GM12878 (cell line): Measurements from ENCODE around the gene ACACB. TPM values are rescaled to one million over a fixed set of nuclear protein-coding genes. Genes with fewer than 3 reads are reported as not detected.

Experiments used
- ATAC-seq: fragments of 200-7000 bp; cut with Tn5 transposase; 3 replicates; pipeline ENCODE4 v1.9.1; 2020; ENCODE audit warnings: mild to moderate bottlenecking, moderate library complexity
- BruUV-seq: library from RNA; stranded (reverse); fragments of 400-500 nt; replicated peaks from 2 replicates; lab custom pipeline; 2021; lab: Mats Ljungman, UMichigan
- CTCF ChIA-PET: fragments of 300-600 bp; sonication (Branson Sonifier 250); formaldehyde crosslinking; extraction: SDS; loops from one replicate; lab custom pipeline; 2021; ENCODE audit warnings: inconsistent platforms; lab: Yijun Ruan, JAX
- POLR2A ChIA-PET: fragments of 350-600 bp; formaldehyde crosslinking; extraction: SDS; loops from one replicate; lab custom pipeline; 2021; ENCODE audit warnings: inconsistent platforms; lab: Charles Lee
- RAD21 ChIA-PET: fragments of 300-600 bp; sonication (Branson Sonifier 250); formaldehyde crosslinking; loops from one replicate; lab custom pipeline; 2023; ENCODE audit warnings: antibody characterized with exemption; ENCODE audit not compliant: unreplicated experiment; lab: Charles Lee
- SMC1A ChIA-PET: fragments of 300-600 bp; sonication (Branson Sonifier 250); formaldehyde crosslinking; loops from one replicate; lab custom pipeline; 2023; ENCODE audit not compliant: unreplicated experiment, uncharacterized antibody; lab: Charles Lee
- DNase-seq: peaks from one replicate; pipeline ENCODE4 v3.0.0-alpha.2; 2011; ENCODE audit warnings: low read depth, low spot score
- FAIRE-seq: peaks from 3 replicates; lab custom pipeline; 2011; peaks lifted over from hg19 to GRCh38; lab: Jason Lieb, UNC
- H2AFZ ChIP-seq: 2 replicates; pipeline ENCODE4 v1.6.0; 2011; ENCODE audit warnings: low read depth, low read length, control low read depth; ENCODE audit not compliant: control insufficient read depth
- H3K27ac ChIP-seq: 2 replicates; pipeline ENCODE4 v1.5.1; 2011; ENCODE audit warnings: control low read depth; ENCODE audit not compliant: control insufficient read depth, insufficient read depth
- H3K27me3 ChIP-seq, 2 experiments: replicated peaks in 1 of 2; 2 replicates each; pipeline versions ENCODE4 v1.6.0 to v1.6.1; 2011; ENCODE audit warnings: low read length in 1 of 2; ENCODE audit not compliant: control insufficient read depth in 2 of 2, insufficient read depth in 2 of 2
- H3K36me3 ChIP-seq, 2 experiments: 2 replicates each; pipeline ENCODE4 v1.5.1; 2011; ENCODE audit warnings: low read length in 1 of 2; ENCODE audit not compliant: control insufficient read depth in 2 of 2, insufficient read depth in 2 of 2
- H3K4me1 ChIP-seq: 2 replicates; pipeline ENCODE4 v1.6.1; 2011; ENCODE audit warnings: mild to moderate bottlenecking, low read length, moderate library complexity, mixed read lengths; ENCODE audit not compliant: control insufficient read depth, insufficient read depth
- H3K4me2 ChIP-seq: 2 replicates; pipeline ENCODE4 v1.6.0; 2011; ENCODE audit warnings: control low read depth; ENCODE audit not compliant: control insufficient read depth, insufficient read depth
- H3K4me3 ChIP-seq: fragments of 200-600 bp; sonication (generic); 2 replicates; pipeline ENCODE4 v1.5.1; 2016
- H3K79me2 ChIP-seq: 2 replicates; pipeline ENCODE4 v1.6.0; 2011; ENCODE audit warnings: low read length; ENCODE audit not compliant: control insufficient read depth, insufficient read depth
- H3K9ac ChIP-seq: 2 replicates; pipeline ENCODE4 v1.8.0; 2011; ENCODE audit warnings: low read length, control low read depth, mixed read lengths; ENCODE audit not compliant: control insufficient read depth, insufficient read depth
- H3K9me3 ChIP-seq: replicated peaks from 3 replicates; pipeline ENCODE4 v1.5.1; 2011; ENCODE audit warnings: mild to moderate bottlenecking, low read length; ENCODE audit not compliant: control insufficient read depth, insufficient read depth
- H4K20me1 ChIP-seq: 2 replicates; pipeline ENCODE4 v1.6.0; 2011; ENCODE audit not compliant: control insufficient read depth, insufficient read depth
- EED ChIP-seq: sonication (generic); IDR thresholded peaks from 2 replicates; pipeline ENCODE4 v1.6.1; 2016; ENCODE audit warnings: antibody characterized with exemption, low read depth
- EGR1 ChIP-seq, 2 experiments: IDR thresholded peaks; 1 replicate in 1 of 2; 2 replicates in 1 of 2; pipeline ENCODE4 v1.6.1; 2011 to 2012; ENCODE audit warnings: low read depth in 2 of 2, low read length in 2 of 2, borderline replicate concordance in 1 of 2, mild to moderate bottlenecking in 1 of 2, moderate library complexity in 1 of 2
- WGBS: methylation state at CpG from one replicate; pipeline ENCODE4 v1.1.6; 2016; ENCODE audit warnings: low lambda C conversion rate; ENCODE audit not compliant: insufficient replicate concordance, insufficient coverage; ENCODE audit errors: missing lambda C conversion rate; 5-methylcytosine and 5-hydroxymethylcytosine counted together
- in situ Hi-C: fragments of 300-500 bp; cut with MboI; formaldehyde crosslinking; loops from 9 replicates; pipeline ENCODE4 v1.14.3; 2018; ENCODE audit warnings: mixed read lengths
- intact Hi-C: fragments of 100-400 bp; cut with micrococcal nuclease; formaldehyde crosslinking; loops from one replicate; pipeline ENCODE4 v1.14.2; 2022; ENCODE audit not compliant: unreplicated experiment
- polyA plus RNA-seq, 11 experiments: library from polyadenylated mRNA; depleted of rRNA in 4 of 11; unstranded in 6 of 11; stranded (reverse) in 5 of 11; fragments of >200 nt; fragmentation: Nextera tagmentation in 4 of 11; fragmentation: Illumina TruSeq in 1 of 11; extraction: Ambion mirVana in 4 of 11; extraction: Trizol in 1 of 11; gene quantifications; 1 replicate in 1 of 11; 2 replicates in 10 of 11; pipeline versions ENCODE4 v1.2.1 to v1.2.3, GENCODE V29; 2011 to 2016; ENCODE audit warnings: inconsistent platforms in 2 of 11, missing spikeins in 2 of 11, low read depth in 1 of 11
- total RNA-seq, 4 experiments: library from RNA; depleted of rRNA in 3 of 4; stranded (reverse); fragments of >200 nt in 3 of 4; fragmentation: Illumina TruSeq in 1 of 4; extraction: Trizol in 1 of 4; gene quantifications; 2 replicates each; pipeline versions ENCODE4 v1.2.1 to v1.2.3, GENCODE V29; 2013 to 2021

The ACACB gene
- total and polyA plus RNA-seq, 10 of the 15 experiments (the other 5 are each of a cell fraction or from before 2014, with no cell fraction given), result 0.05 to 1.9 (median 0.38) TPM; not detected in 2

DNA sequence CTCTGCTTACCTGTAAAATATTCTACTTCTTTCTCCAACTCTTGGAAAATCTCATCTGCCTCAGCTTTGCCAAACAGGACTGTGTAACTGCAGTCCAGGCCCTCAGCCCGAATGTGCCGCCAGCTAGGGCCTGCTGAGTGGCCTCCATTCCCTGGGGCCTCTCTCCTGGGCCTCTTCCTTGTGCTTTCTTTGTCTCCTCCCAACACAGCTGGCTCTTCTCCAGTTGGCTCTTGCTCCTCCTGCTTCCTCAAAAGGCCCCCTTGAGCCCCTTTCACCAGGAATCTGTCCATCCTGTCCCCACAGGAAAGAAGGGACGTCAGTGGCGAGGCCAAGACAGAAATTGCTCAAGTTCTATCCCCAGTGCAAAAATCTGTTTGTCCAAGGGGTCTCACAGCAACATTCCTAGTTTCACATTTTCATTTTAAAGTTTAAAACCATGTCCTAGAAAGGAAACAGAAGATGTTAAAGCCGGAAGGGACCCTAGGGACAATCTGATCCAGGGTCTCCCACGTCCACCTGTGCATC is 23.8 kb upstream of the ACACB start:
- no peaks in the 10 kb centered on the region for H3K27me3 ChIP-seq
- in situ Hi-C loops, result loop anchor here (5.0 to 10.0 kb wide), 5 partner anchors 205 to 525 kb away; partner anchors contain the start of gene SELPLG
- ChIA-PET POLR2A (interaction anchor here (1.0 to 1.4 kb wide), 3 partner anchors 38 to 428 kb away, joined by 3 to 5 read pairs (median 3); no protein-coding TSS in a partner anchor), CTCF (interaction anchor here (0.6 to 4.3 kb wide), 19 partner anchors 9 to 1029 kb away, joined by 3 to 33 read pairs (median 3); partner anchors contain the start of gene USP30), SMC1A (interaction anchor here (0.7 to 3.4 kb wide), 13 partner anchors 39 to 1174 kb away, joined by 3 to 15 read pairs (median 3); partner anchors contain the start of gene USP30), RAD21 (interaction anchor here (0.7 to 1.9 kb wide), 13 partner anchors 8 to 577 kb away, joined by 3 to 8 read pairs (median 3); partner anchors contain the start of genes FICD and SSH1)
- peak overlapping the region; percentile 90 for H3K4me2 ChIP-seq
- FAIRE-seq (peak; percentile 66), ATAC-seq (peak; percentile 5; the same call in 2 of the 3 replicates), DNase-seq (no peak)
- H3K9ac ChIP-seq, result peak overlapping the region; percentile 78
- BruUV-seq, result no TSS peak
- peak overlapping the region; percentile 98 for H2AFZ ChIP-seq
- H3K79me2 ChIP-seq, result peaks cover 23% of the 10 kb centered on the region
- H3K9me3 ChIP-seq, result no peaks in the 10 kb centered on the region
- 29% methylated on average over 6 of the region's 6 CpGs for WGBS
- H3K4me3 ChIP-seq, result peak overlapping the region; percentile 77
- peak overlapping the region; percentile 77 for H3K27ac ChIP-seq
- no peaks in the 10 kb centered on the region for H4K20me1 ChIP-seq
- H3K4me1 ChIP-seq, result peaks cover 7% of the 10 kb centered on the region
- 0 out of 2 replicates have a peak, but pooled peaks have one; percentile 23 for TF ChIP-seq EED
- no peak for TF ChIP-seq EGR1 (IDR thresholded peaks at IDR 0.05; ENCODE audit: borderline replicate concordance in 1 of 2, low read depth in 2 of 2, low read length in 2 of 2)
- intact Hi-C loops, result loop anchor here (1.0 to 10.0 kb wide), 8 partner anchors 38 to 522 kb away; partner anchors contain the start of gene SELPLG
- peaks cover 5 to 6% of the 10 kb centered on the region in 2 experiments; a peak in 3 of 4 replicates for H3K36me3 ChIP-seq
